GM13976 (cell line): ENCODE results near the gene PRTG.
"Not testable (repeated sequence)": the region's sequence is repeated elsewhere in the genome, so short reads cannot be mapped to it uniquely, and the experiment has no call there.

Source experiments
- DNase-seq: peaks from one replicate; pipeline ENCODE4 v3.0.0; 2012; ENCODE audit warnings: low spot score
- in situ Hi-C: fragments of 300-500 bp; cut with MboI; formaldehyde crosslinking; loops from one replicate; pipeline ENCODE4 v1.12.0; 2022; ENCODE audit warnings: low sequenced_read_pairs, mixed read lengths, inconsistent platforms; ENCODE audit not compliant: unreplicated experiment
- TF ChIP-seq, protein P1 (sequence below): IDR thresholded peaks from 2 replicates; pipeline ENCODE4 v1.5.1; 2012; ENCODE audit warnings: borderline replicate concordance, mild to moderate bottlenecking; ENCODE audit not compliant: insufficient read depth; ENCODE audit errors: extremely low read depth, missing control alignments, control extremely low read depth

PRTG gene

DNA sequence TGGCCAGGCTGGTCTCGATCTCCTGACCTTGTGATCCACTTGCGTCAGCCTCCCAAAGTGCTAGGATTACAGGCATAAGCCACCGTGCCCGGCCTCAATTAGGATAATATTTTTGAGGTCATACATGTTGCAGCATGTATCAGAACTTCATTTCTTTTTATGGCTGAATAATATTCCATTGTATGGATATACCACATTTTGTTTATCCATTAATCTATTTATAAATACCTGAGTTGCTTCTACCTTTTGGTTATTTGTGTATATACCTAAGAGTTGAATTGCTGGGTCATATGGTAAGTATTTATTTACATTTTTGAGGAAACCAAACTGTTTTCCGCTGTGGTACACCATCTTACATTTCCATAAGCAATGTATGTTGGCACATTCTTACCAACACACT is 136.7 kb downstream of the PRTG start:
- TF ChIP-seq, protein P1, sequence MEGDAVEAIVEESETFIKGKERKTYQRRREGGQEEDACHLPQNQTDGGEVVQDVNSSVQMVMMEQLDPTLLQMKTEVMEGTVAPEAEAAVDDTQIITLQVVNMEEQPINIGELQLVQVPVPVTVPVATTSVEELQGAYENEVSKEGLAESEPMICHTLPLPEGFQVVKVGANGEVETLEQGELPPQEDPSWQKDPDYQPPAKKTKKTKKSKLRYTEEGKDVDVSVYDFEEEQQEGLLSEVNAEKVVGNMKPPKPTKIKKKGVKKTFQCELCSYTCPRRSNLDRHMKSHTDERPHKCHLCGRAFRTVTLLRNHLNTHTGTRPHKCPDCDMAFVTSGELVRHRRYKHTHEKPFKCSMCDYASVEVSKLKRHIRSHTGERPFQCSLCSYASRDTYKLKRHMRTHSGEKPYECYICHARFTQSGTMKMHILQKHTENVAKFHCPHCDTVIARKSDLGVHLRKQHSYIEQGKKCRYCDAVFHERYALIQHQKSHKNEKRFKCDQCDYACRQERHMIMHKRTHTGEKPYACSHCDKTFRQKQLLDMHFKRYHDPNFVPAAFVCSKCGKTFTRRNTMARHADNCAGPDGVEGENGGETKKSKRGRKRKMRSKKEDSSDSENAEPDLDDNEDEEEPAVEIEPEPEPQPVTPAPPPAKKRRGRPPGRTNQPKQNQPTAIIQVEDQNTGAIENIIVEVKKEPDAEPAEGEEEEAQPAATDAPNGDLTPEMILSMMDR, result no peak

DNA sequence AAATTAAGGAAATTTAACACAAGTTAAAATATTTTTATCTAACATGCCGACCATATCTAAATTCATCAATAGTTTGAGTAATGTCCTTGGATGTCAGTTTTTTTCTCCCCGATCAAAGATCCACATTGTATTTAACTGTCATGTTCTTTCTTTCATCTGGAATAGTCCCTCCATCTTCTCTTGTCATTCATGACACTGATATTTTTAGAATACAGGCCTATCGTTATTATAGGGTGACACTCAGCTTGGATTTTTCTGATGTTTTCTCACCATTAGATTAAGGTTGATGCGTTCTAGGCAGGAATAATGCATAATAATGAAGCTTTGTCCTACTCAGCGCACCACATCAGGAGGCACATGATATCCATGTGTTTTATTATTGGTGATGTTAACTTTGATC is 141.6 kb downstream of the PRTG start:
- in situ Hi-C loops, result no loop called here
- TF ChIP-seq, protein P1, result no peak
- no peak for DNase-seq

More for the DNA sequence above, 136.7 kb downstream of the PRTG start:
- in situ Hi-C loops, result no loop called here
- DNase-seq, result no peak

DNA sequence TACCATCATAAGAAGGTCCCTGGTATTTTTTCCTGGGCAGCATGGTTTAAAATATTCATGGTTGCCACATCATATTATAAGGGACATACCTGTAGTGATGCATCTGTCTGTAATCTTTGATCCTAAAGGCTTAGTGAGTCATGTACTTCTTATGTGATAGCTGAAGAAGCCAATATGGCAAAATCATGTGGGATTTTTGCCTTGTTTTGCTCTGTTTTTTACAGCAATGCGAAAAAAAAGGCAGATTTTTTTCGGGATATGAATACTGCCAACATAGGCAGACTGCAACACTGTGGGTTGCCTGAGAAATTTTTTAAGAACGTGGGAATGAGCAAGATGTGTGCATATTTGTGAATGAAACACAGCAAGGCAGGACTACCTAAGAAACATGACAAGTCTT is 143.5 kb downstream of the PRTG start:
- no peak for DNase-seq
- in situ Hi-C loops, result no loop called here
- TF ChIP-seq, protein P1, result no peak

DNA sequence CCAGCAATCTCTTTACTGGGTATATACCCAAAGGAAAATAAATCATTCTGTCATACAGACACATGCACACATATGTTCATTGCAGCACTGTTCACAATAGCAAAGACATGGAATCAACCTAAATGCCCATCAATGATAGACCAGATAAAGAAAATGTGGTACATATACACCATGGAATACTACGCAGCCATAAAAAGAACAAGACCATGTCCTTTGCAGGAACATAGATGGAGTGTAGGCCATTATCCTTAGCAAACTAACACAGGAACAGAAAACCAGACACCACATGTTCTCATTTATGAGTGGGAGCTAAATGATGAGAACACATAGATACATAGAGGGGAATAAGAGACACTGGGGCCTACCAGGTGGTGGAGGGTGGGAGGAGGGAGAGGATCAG is 149.9 kb downstream of the PRTG start:
- in situ Hi-C loops, DNase-seq: not testable (repeated sequence)

DNA sequence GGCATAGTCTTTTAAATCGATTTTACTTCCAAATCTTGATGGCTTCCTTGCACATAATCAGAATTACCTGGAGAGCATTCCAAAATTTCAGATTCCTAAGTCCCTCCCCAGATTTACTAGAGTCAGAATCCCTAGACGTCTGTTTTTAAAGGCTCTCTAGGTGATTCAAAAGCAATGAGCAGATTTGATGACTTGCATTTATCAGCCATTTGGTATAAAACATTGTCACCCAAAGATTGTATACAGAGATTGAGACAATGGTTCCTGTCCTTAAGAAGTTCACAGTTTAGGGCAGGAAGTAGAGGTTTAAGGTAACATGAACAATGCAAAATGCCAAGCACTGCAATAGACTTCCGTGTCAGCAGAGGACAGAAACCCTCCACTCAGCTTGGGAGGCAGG is 152.2 kb downstream of the PRTG start:
- in situ Hi-C loops, result no loop called here
- TF ChIP-seq, protein P1, result no peak
- no peak for DNase-seq

DNA sequence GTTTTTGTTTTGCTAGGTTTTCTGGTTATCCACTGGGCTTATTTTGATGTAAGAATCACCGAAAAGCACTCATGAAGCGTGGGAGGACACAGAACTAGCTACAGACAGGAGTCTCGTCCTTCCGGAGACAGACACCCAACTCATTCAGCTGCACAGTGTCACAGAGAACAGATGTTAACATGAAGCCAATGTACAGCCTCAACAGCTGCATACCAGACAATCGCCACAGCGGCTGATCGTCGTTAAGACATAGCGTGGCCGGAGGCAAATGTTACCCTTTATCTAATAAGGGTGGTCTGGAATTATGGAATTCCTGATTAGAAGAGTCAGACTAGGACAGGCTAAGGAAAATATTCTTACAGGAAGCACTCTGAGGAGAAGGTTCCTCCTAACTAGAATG is 153.7 kb downstream of the PRTG start:
- no peak for DNase-seq
- TF ChIP-seq, protein P1, result no peak
- in situ Hi-C loops, result no loop called here

DNA sequence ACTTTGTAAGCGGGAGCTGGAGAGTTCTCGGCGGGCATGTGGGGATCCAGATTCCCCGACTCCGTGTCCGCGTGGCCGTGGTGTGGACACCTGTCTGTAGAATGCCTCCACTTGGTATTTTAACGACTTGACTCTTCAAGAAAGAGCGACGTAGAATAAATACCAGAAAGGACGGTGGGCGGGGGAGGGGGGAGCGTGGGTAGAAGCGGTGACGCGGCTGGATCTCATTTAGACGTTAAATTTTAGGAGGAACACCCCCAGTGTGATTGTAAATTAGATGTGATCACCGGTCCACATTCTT is 154.2 kb downstream of the PRTG start:
- no peak for DNase-seq
- TF ChIP-seq, protein P1, result no peak
- in situ Hi-C loops, result no loop called here
